Stimulated activated naive CD8-positive, alpha-beta T cell treated with anti-CD3 and anti-CD28 coated beads, Interleukin-15, Interleukin-2, amounts not matched to agents 100 ng/mL and 50 ng/mL, for 24 hours (primary cell): ENCODE results near the gene THSD4.

ENCODE experiments used
- H3K27ac Mint-ChIP-seq: one replicate; pipeline ENCODE4 v1.8.0; 2021; ENCODE audit warnings: mild to moderate bottlenecking, mixed read lengths
- H3K27me3 Mint-ChIP-seq: one replicate; pipeline ENCODE4 v1.8.0; 2021; ENCODE audit warnings: mixed read lengths
- H3K36me3 Mint-ChIP-seq: one replicate; pipeline ENCODE4 v1.8.0; 2021; ENCODE audit warnings: low read depth, mixed read lengths
- H3K4me1 Mint-ChIP-seq: one replicate; pipeline ENCODE4 v1.8.0; 2021; ENCODE audit warnings: low read depth, mixed read lengths
- H3K4me3 Mint-ChIP-seq: one replicate; pipeline ENCODE4 v1.8.0; 2021; ENCODE audit warnings: mild to moderate bottlenecking, mixed read lengths
- H3K9me3 Mint-ChIP-seq: one replicate; pipeline ENCODE4 v1.8.0; 2021; ENCODE audit warnings: mixed read lengths

Gene THSD4

GRCh38 chr15:71290881-71291635 is 175.8 kb downstream of the THSD4 start:
- Mint-ChIP-seq H3K4me3 (no peak overlapping the region), H3K9me3 (peaks cover 5% of the 10 kb centered on the region), H3K36me3 (no peaks in the 10 kb centered on the region), H3K27ac (no peak overlapping the region), H3K4me1 (peaks cover 10% of the 10 kb centered on the region), H3K27me3 (peaks cover 8% of the 10 kb centered on the region)

GRCh38 chr15:71291723-71292122 is 176.5 kb downstream of the THSD4 start:
- no peak overlapping the region for H3K4me3 Mint-ChIP-seq
- peaks cover 10% of the 10 kb centered on the region for H3K4me1 Mint-ChIP-seq
- peaks cover 5% of the 10 kb centered on the region for H3K9me3 Mint-ChIP-seq
- no peak overlapping the region for H3K27ac Mint-ChIP-seq
- H3K27me3 Mint-ChIP-seq: peaks cover 5% of the 10 kb centered on the region
- no peaks in the 10 kb centered on the region for H3K36me3 Mint-ChIP-seq

- Mint-ChIP-seq H3K36me3 (no peaks in the 10 kb centered on the region), H3K4me3 (no peak overlapping the region), H3K27me3 (peaks cover 5% of the 10 kb centered on the region), H3K4me1 (peaks cover 10% of the 10 kb centered on the region), H3K9me3 (peaks cover 5% of the 10 kb centered on the region), H3K27ac (no peak overlapping the region)
These were observed 178.5 kb downstream of the THSD4 start for GRCh38 chr15:71293723-71294122.

- H3K9me3 Mint-ChIP-seq: peaks cover 5% of the 10 kb centered on the region
- peaks cover 5% of the 10 kb centered on the region for H3K27me3 Mint-ChIP-seq
- no peak overlapping the region for H3K4me3 Mint-ChIP-seq
- peaks cover 10% of the 10 kb centered on the region for H3K4me1 Mint-ChIP-seq
- H3K36me3 Mint-ChIP-seq: no peaks in the 10 kb centered on the region
- H3K27ac Mint-ChIP-seq: no peak overlapping the region
These were observed 179.1 kb downstream of the THSD4 start for GRCh38 chr15:71294251-71294910.

GRCh38 chr15:71294911-71295602 is 179.8 kb downstream of the THSD4 start:
- Mint-ChIP-seq H3K9me3 (peaks cover 5% of the 10 kb centered on the region), H3K27me3 (peaks cover 5% of the 10 kb centered on the region), H3K27ac (no peak overlapping the region), H3K4me1 (peaks cover 10% of the 10 kb centered on the region), H3K4me3 (no peak overlapping the region), H3K36me3 (no peaks in the 10 kb centered on the region)

GRCh38 chr15:71295603-71296314 is 180.5 kb downstream of the THSD4 start:
- peaks cover 5% of the 10 kb centered on the region for H3K27me3 Mint-ChIP-seq
- peaks cover 10% of the 10 kb centered on the region for H3K4me1 Mint-ChIP-seq
- no peak overlapping the region for H3K4me3 Mint-ChIP-seq
- H3K9me3 Mint-ChIP-seq: peaks cover 5% of the 10 kb centered on the region
- H3K27ac Mint-ChIP-seq: no peak overlapping the region
- H3K36me3 Mint-ChIP-seq: no peaks in the 10 kb centered on the region

GRCh38 chr15:71296315-71296679 is 181.0 kb downstream of the THSD4 start:
- H3K27ac Mint-ChIP-seq: no peak overlapping the region
- H3K4me3 Mint-ChIP-seq: no peak overlapping the region
- H3K4me1 Mint-ChIP-seq: peaks cover 10% of the 10 kb centered on the region
- H3K36me3 Mint-ChIP-seq: no peaks in the 10 kb centered on the region
- H3K27me3 Mint-ChIP-seq: peaks cover 5% of the 10 kb centered on the region
- peaks cover 5% of the 10 kb centered on the region for H3K9me3 Mint-ChIP-seq

- no peaks in the 10 kb centered on the region for H3K4me1 Mint-ChIP-seq
- no peaks in the 10 kb centered on the region for H3K9me3 Mint-ChIP-seq
- H3K27ac Mint-ChIP-seq: no peak overlapping the region
- no peaks in the 10 kb centered on the region for H3K36me3 Mint-ChIP-seq
- no peaks in the 10 kb centered on the region for H3K27me3 Mint-ChIP-seq
- H3K4me3 Mint-ChIP-seq: no peak overlapping the region
These were observed 186.8 kb downstream of the THSD4 start for GRCh38 chr15:71301958-71302621.

- no peaks in the 10 kb centered on the region for H3K4me1 Mint-ChIP-seq
- H3K36me3 Mint-ChIP-seq: no peaks in the 10 kb centered on the region
- no peaks in the 10 kb centered on the region for H3K27me3 Mint-ChIP-seq
- H3K27ac Mint-ChIP-seq: no peak overlapping the region
- H3K9me3 Mint-ChIP-seq: no peaks in the 10 kb centered on the region
- no peak overlapping the region for H3K4me3 Mint-ChIP-seq
These were observed 187.7 kb downstream of the THSD4 start for GRCh38 chr15:71302861-71303410.

- Mint-ChIP-seq H3K4me1 (no peaks in the 10 kb centered on the region), H3K9me3 (no peaks in the 10 kb centered on the region), H3K27me3 (no peaks in the 10 kb centered on the region), H3K27ac (no peak overlapping the region), H3K4me3 (no peak overlapping the region), H3K36me3 (no peaks in the 10 kb centered on the region)
These were observed 188.7 kb downstream of the THSD4 start for GRCh38 chr15:71303977-71304376.

GRCh38 chr15:71304681-71305080 is 189.4 kb downstream of the THSD4 start:
- no peak overlapping the region for H3K4me3 Mint-ChIP-seq
- H3K4me1 Mint-ChIP-seq: no peaks in the 10 kb centered on the region
- H3K27me3 Mint-ChIP-seq: no peaks in the 10 kb centered on the region
- no peak overlapping the region for H3K27ac Mint-ChIP-seq
- H3K36me3 Mint-ChIP-seq: no peaks in the 10 kb centered on the region
- H3K9me3 Mint-ChIP-seq: no peaks in the 10 kb centered on the region

- Mint-ChIP-seq H3K9me3 (no peaks in the 10 kb centered on the region), H3K4me1 (no peaks in the 10 kb centered on the region), H3K27ac (no peak overlapping the region), H3K4me3 (no peak overlapping the region), H3K36me3 (no peaks in the 10 kb centered on the region), H3K27me3 (no peaks in the 10 kb centered on the region)
These were observed 191.3 kb downstream of the THSD4 start for GRCh38 chr15:71306538-71306937.

- H3K27me3 Mint-ChIP-seq: peaks cover 11% of the 10 kb centered on the region
- H3K27ac Mint-ChIP-seq: no peak overlapping the region
- no peak overlapping the region for H3K4me3 Mint-ChIP-seq
- H3K9me3 Mint-ChIP-seq: peaks cover 4% of the 10 kb centered on the region
- H3K36me3 Mint-ChIP-seq: no peaks in the 10 kb centered on the region
- H3K4me1 Mint-ChIP-seq: no peaks in the 10 kb centered on the region
These were observed 197.0 kb downstream of the THSD4 start for GRCh38 chr15:71312194-71312708.
